WERI-Rb-1 (cell line): ENCODE results near the gene MRAP.

ENCODE experiments used
- DNase-seq: peaks from one replicate; pipeline ENCODE4 v3.0.0-alpha.2; 2020
- H3K27ac ChIP-seq: fragments of 250-450 bp; sonication (Bioruptor Pico); 2 replicates; pipeline ENCODE4 v1.5.1; 2020; ENCODE audit warnings: mild to moderate bottlenecking, moderate library complexity
- H3K27me3 ChIP-seq: fragments of 250-450 bp; sonication (Bioruptor Pico); 2 replicates; pipeline ENCODE4 v1.5.1; 2021; ENCODE audit warnings: mild to moderate bottlenecking, low read depth, moderate library complexity; ENCODE audit not compliant: insufficient read depth, severe bottlenecking
- H3K36me3 ChIP-seq: fragments of 250-450 bp; sonication (Bioruptor Pico); 2 replicates; pipeline ENCODE4 v1.5.1; 2020; ENCODE audit warnings: mild to moderate bottlenecking, moderate library complexity
- H3K4me3 ChIP-seq: 2 replicates; pipeline ENCODE4 v1.5.1; 2011; ENCODE audit warnings: low read depth, mild to moderate bottlenecking, control low read depth, low read length
- H3K9me3 ChIP-seq: fragments of 250-450 bp; sonication (Bioruptor Pico); 2 replicates; pipeline ENCODE4 v1.5.1; 2021; ENCODE audit warnings: mild to moderate bottlenecking, moderate library complexity; ENCODE audit not compliant: severe bottlenecking
- TF ChIP-seq, protein P1 (sequence below): IDR thresholded peaks from 2 replicates; pipeline ENCODE4 v1.5.1; 2011; ENCODE audit warnings: low read depth, mild to moderate bottlenecking, control low read depth, inconsistent platforms, low read length

MRAP gene

GRCh38 chr21:32298658-32299081 is at the start of gene MRAP:
TSS of gene MRAP (plus strand) at chr21:32298855. CDS start at chr21:32298972, 117 bp downstream.
- no peak within 1 kb of the TSS for H3K27ac ChIP-seq
- H3K36me3 ChIP-seq: no peaks in the 10 kb centered on the region; the same call in 1 of the 2 replicates
- no peak for DNase-seq
- H3K9me3 ChIP-seq: no peaks in the 10 kb centered on the region
- no peaks in the 10 kb centered on the region for H3K27me3 ChIP-seq
- no peak within 1 kb of the TSS for H3K4me3 ChIP-seq
- TF ChIP-seq, protein P1, sequence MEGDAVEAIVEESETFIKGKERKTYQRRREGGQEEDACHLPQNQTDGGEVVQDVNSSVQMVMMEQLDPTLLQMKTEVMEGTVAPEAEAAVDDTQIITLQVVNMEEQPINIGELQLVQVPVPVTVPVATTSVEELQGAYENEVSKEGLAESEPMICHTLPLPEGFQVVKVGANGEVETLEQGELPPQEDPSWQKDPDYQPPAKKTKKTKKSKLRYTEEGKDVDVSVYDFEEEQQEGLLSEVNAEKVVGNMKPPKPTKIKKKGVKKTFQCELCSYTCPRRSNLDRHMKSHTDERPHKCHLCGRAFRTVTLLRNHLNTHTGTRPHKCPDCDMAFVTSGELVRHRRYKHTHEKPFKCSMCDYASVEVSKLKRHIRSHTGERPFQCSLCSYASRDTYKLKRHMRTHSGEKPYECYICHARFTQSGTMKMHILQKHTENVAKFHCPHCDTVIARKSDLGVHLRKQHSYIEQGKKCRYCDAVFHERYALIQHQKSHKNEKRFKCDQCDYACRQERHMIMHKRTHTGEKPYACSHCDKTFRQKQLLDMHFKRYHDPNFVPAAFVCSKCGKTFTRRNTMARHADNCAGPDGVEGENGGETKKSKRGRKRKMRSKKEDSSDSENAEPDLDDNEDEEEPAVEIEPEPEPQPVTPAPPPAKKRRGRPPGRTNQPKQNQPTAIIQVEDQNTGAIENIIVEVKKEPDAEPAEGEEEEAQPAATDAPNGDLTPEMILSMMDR: no peak

GRCh38 chr21:32249511-32250280 is 49.0 kb upstream of the MRAP start:
- Histone ChIP-seq H3K36me3 (no peaks in the 10 kb centered on the region), H3K9me3 (no peaks in the 10 kb centered on the region), H3K4me3 (no peak overlapping the region), H3K27ac (no peak overlapping the region), H3K27me3 (no peaks in the 10 kb centered on the region)
- TF ChIP-seq, protein P1: no peak
- DNase-seq: no peak

DNA sequence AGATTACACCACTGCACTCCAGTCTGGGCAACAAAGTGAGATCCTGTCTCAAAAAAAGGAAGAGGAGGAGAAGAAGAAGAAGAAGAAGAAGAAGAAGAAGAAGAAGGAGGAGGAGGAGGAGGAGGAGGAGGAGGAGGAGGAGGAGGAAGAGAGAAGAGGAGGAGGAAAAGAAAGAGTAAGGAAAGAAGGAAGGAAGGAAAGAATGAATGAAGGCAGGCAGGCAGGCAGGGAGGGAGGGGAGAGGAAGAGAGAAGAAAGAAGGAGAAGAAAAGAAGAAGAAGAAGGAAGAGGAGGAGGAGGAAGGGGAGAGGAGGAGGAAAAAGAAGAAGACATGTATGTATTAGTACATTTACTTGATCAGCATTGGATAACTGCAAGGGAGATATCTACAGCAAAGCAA is 46.5 kb upstream of the MRAP start:
- TF ChIP-seq, protein P1: no peak
- DNase-seq: no peak
- Histone ChIP-seq H3K27ac (no peak overlapping the region), H3K27me3 (no peaks in the 10 kb centered on the region), H3K36me3 (no peaks in the 10 kb centered on the region), H3K9me3 (no peaks in the 10 kb centered on the region), H3K4me3 (no peak overlapping the region)

DNA sequence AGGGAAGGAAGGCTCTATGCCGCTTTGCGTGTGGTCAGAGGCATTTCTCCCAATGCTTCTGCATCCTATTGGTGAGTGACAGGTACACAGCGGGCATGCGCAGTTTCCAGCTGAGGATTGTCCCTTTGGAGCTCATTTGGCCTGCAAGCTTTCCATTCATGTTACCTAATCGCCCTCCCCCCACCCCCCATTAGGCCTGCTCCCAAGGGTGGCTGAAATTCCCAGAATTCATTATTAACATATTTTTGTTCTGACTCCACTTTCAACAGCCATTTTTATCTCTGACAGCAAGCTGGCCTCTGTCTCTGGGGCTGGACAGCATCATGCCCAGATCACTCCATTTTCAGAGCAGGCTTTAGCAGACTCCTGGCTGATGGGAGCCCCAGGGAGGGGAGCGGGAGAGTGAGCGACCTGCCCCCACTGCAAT is 45.4 kb upstream of the MRAP start:
- Histone ChIP-seq H3K4me3 (no peak overlapping the region), H3K27ac (no peak overlapping the region), H3K27me3 (no peaks in the 10 kb centered on the region), H3K36me3 (no peaks in the 10 kb centered on the region), H3K9me3 (no peaks in the 10 kb centered on the region)
- TF ChIP-seq, protein P1: no peak
- no peak for DNase-seq

DNA sequence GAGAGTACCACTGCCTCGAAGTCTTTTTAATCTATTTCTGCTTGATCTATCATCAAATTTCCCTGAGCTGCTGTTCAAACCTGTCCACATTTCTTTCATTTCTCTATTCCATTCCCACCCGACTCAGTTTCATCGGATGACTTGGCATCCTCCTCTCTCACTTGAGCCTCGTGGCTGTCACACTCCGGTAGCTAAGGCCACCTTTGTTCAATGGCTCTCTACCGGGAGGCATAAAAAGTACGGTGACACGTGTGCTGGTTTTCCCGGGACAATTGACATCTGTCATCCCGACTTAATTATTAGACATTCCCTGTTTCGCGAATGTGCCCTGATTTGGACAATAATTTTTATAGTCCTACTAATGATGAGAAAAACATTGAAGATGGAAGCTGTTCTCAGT is 42.4 kb upstream of the MRAP start:
- no peak overlapping the region for H3K4me3 ChIP-seq
- no peaks in the 10 kb centered on the region for H3K9me3 ChIP-seq
- H3K27ac ChIP-seq: no peak overlapping the region
- no peaks in the 10 kb centered on the region for H3K27me3 ChIP-seq
- DNase-seq: no peak
- no peaks in the 10 kb centered on the region for H3K36me3 ChIP-seq
- TF ChIP-seq, protein P1: no peak
